ENCODE measurements around the gene CD44. TPM values are rescaled to one million over a fixed set of nuclear protein-coding genes. Genes with fewer than 3 reads are reported as not detected.

CD44 gene
- total and polyA plus RNA-seq, 2 experiments from 2014 or later: 405 to 519 TPM

- Histone ChIP-seq H3K4me1 (ENCODE audit: insufficient read depth) (peaks cover 97% of the 10 kb centered on the region), H2AFZ (no peak overlapping the region), H3K27me3 (replicated peaks; ENCODE audit: insufficient read depth) (no peaks in the 10 kb centered on the region), H3K9ac (0 out of 2 replicates have a peak overlapping the region, but pooled peaks have one; percentile 42), H4K20me1 (ENCODE audit: insufficient read depth) (no peaks in the 10 kb centered on the region), H3K79me2 (ENCODE audit: insufficient read depth) (peaks cover 95% of the 10 kb centered on the region), H3K9me2 (ENCODE audit: insufficient read depth) (no peaks in the 10 kb centered on the region), H3K4me3 (no peak overlapping the region), H3K27ac (peak overlapping the region; percentile 99), H3K9me3 (ENCODE audit: low read depth) (no peaks in the 10 kb centered on the region), H3K36me3 (ENCODE audit: low read depth) (peaks cover 17% of the 10 kb centered on the region; the same call in 1 of the 2 replicates), H3K4me2 (ENCODE audit: unreplicated experiment) (peak overlapping the region; percentile 11), H3F3A (ENCODE audit: insufficient read depth) (peaks cover 98% of the 10 kb centered on the region)
- TF ChIP-seq EZH2 (IDR thresholded peaks at IDR 0.05; ENCODE audit: insufficient read depth, poor library complexity, severe bottlenecking): no peak
- TF ChIP-seq EZH2phosphoT487 (IDR thresholded peaks at IDR 0.05; ENCODE audit: insufficient read depth, low read depth): no peak
- WGBS, 2 experiments (ENCODE audit: low coverage in 1 of 2, low lambda C conversion rate in 2 of 2, missing lambda C conversion rate in 2 of 2): 88 to 100% methylated on average over 1 of the region's 1 CpG
- DNase-seq: no peak
- in situ Hi-C loops (cut with MboI): no loop called here
These were observed 30.8 kb downstream of the CD44 start for GRCh38 chr11:35169754-35170153.

- DNase-seq: peak; percentile 56
- Histone ChIP-seq H3K4me1 (ENCODE audit: insufficient read depth) (peaks cover 97% of the 10 kb centered on the region), H3K4me3 (no peak overlapping the region), H3K9me3 (ENCODE audit: low read depth) (no peaks in the 10 kb centered on the region), H2AFZ (no peak overlapping the region), H3K27me3 (replicated peaks; ENCODE audit: insufficient read depth) (no peaks in the 10 kb centered on the region), H3K9me2 (ENCODE audit: insufficient read depth) (no peaks in the 10 kb centered on the region), H3K9ac (peak overlapping the region; percentile 42), H3K79me2 (ENCODE audit: insufficient read depth) (peaks cover 95% of the 10 kb centered on the region), H4K20me1 (ENCODE audit: insufficient read depth) (no peaks in the 10 kb centered on the region), H3K4me2 (ENCODE audit: unreplicated experiment) (peak overlapping the region; percentile 27), H3K36me3 (ENCODE audit: low read depth) (peaks cover 17% of the 10 kb centered on the region; the same call in 1 of the 2 replicates), H3F3A (ENCODE audit: insufficient read depth) (peaks cover 98% of the 10 kb centered on the region), H3K27ac (peak overlapping the region; percentile 99)
- 13% methylated on average over 3 of the region's 3 CpGs for WGBS, 2 experiments (ENCODE audit: low coverage in 1 of 2, low lambda C conversion rate in 2 of 2, missing lambda C conversion rate in 2 of 2)
- TF ChIP-seq EZH2 (IDR thresholded peaks at IDR 0.05; ENCODE audit: insufficient read depth, poor library complexity, severe bottlenecking): no peak
- no peak for TF ChIP-seq EZH2phosphoT487 (IDR thresholded peaks at IDR 0.05; ENCODE audit: insufficient read depth, low read depth)
- in situ Hi-C loops (cut with MboI): no loop called here
These were observed 31.5 kb downstream of the CD44 start for GRCh38 chr11:35170503-35170902.

- H3K27me3 ChIP-seq (replicated peaks; ENCODE audit: insufficient read depth): no peaks in the 10 kb centered on the region
- H3K4me1 ChIP-seq (ENCODE audit: insufficient read depth): peaks cover 92% of the 10 kb centered on the region
- no peaks in the 10 kb centered on the region for H4K20me1 ChIP-seq (ENCODE audit: insufficient read depth)
- no peak for DNase-seq
- in situ Hi-C loops (cut with MboI): no loop called here
- H3K4me3 ChIP-seq: no peak overlapping the region
- peaks cover 17% of the 10 kb centered on the region; the same call in 1 of the 2 replicates for H3K36me3 ChIP-seq (ENCODE audit: low read depth)
- no peak overlapping the region for H3K4me2 ChIP-seq (ENCODE audit: unreplicated experiment)
- no peak overlapping the region for H2AFZ ChIP-seq
- no peak for TF ChIP-seq EZH2phosphoT487 (IDR thresholded peaks at IDR 0.05; ENCODE audit: insufficient read depth, low read depth)
- no peak for TF ChIP-seq EZH2 (IDR thresholded peaks at IDR 0.05; ENCODE audit: insufficient read depth, poor library complexity, severe bottlenecking)
- H3K79me2 ChIP-seq (ENCODE audit: insufficient read depth): peaks cover 95% of the 10 kb centered on the region
- 56 to 63% methylated on average over 1 of the region's 1 CpG for WGBS, 2 experiments (ENCODE audit: low coverage in 1 of 2, low lambda C conversion rate in 2 of 2, missing lambda C conversion rate in 2 of 2)
- no peak overlapping the region for H3K9ac ChIP-seq
- H3K27ac ChIP-seq: peak overlapping the region; percentile 99
- no peaks in the 10 kb centered on the region for H3K9me3 ChIP-seq (ENCODE audit: low read depth)
- H3K9me2 ChIP-seq (ENCODE audit: insufficient read depth): no peaks in the 10 kb centered on the region
- peaks cover 94% of the 10 kb centered on the region for H3F3A ChIP-seq (ENCODE audit: insufficient read depth)
These were observed 32.3 kb downstream of the CD44 start for GRCh38 chr11:35171226-35171625.

GRCh38 chr11:35173011-35173511 lies 34.1 kb downstream of the CD44 start:
- Histone ChIP-seq H3K4me1 (ENCODE audit: insufficient read depth) (peaks cover 86% of the 10 kb centered on the region), H4K20me1 (ENCODE audit: insufficient read depth) (no peaks in the 10 kb centered on the region), H3K36me3 (ENCODE audit: low read depth) (peaks cover 35% of the 10 kb centered on the region), H3K27ac (peak overlapping the region; percentile 99), H3K4me3 (no peak overlapping the region), H3K4me2 (ENCODE audit: unreplicated experiment) (no peak overlapping the region), H3K9me2 (ENCODE audit: insufficient read depth) (no peaks in the 10 kb centered on the region), H3K9ac (no peak overlapping the region), H3F3A (ENCODE audit: insufficient read depth) (peaks cover 96% of the 10 kb centered on the region), H3K27me3 (replicated peaks; ENCODE audit: insufficient read depth) (no peaks in the 10 kb centered on the region), H2AFZ (no peak overlapping the region), H3K9me3 (ENCODE audit: low read depth) (no peaks in the 10 kb centered on the region), H3K79me2 (ENCODE audit: insufficient read depth) (peaks cover 100% of the 10 kb centered on the region)
- in situ Hi-C loops (cut with MboI): no loop called here
- WGBS, 2 experiments (ENCODE audit: low coverage in 1 of 2, low lambda C conversion rate in 2 of 2, missing lambda C conversion rate in 2 of 2): 53 to 55% methylated on average over 2 of the region's 2 CpGs
- DNase-seq: no peak
- TF ChIP-seq EZH2 (IDR thresholded peaks at IDR 0.05; ENCODE audit: insufficient read depth, poor library complexity, severe bottlenecking): no peak
- TF ChIP-seq EZH2phosphoT487 (IDR thresholded peaks at IDR 0.05; ENCODE audit: insufficient read depth, low read depth): no peak

Measured in GM23248 (cell line).